ENCODE results near the gene RAB34. TPM values are rescaled to one million over a fixed set of nuclear protein-coding genes. Genes with fewer than 3 reads are reported as not detected.

RAB34 gene
- total RNA-seq, 1 experiment from 2014 or later: 189 TPM

DNA sequence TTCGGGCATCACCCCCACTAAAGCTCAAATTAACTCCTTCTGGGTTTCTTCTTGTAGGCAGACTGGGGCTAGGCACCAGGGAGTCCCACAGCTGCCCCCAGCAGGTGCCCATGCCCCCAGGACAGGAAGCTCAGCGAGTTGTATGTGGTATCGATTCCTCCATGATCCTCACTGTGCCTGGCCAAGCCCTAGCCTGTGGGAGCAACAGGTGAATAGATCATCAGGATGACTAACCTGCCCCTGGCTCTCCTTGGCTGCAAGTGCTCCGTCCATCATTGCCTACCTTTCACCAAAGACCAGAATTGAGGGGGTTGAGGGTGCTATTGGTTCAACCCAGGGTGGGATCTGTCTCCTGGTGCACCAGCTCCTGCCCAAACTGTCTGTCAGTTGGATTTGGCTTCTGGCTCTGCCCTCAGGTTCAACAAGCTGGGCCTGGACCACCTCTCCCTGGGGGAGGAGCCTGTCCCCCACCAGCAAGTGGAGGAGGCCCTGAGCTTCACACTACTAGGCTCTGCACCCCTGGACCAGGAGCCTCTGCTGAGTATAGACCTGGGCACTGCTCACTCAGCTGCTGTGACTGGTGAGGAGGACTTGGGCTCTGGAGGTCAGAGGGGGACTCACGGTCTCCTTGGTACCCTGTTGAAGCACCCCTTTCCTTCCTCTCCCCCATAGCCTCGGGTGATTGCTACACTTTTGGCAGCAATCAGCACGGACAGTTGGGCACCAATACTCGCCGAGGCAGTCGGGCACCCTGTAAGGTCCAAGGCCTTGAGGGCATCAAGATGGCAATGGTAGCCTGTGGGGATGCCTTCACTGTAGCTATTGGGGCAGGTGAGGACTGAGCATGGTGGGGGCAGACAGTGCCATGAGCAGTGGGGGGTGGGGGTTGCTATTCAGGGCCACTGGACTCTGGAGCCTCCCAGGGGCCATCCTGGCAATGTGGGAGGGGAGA lies 23.0 kb upstream of the RAB34 start:
- Histone ChIP-seq H4K20me1 (ENCODE audit: control insufficient read depth, insufficient read depth, insufficient read length) (no peaks in the 10 kb centered on the region), H3K4ac (ENCODE audit: low read depth, low read length) (no peak overlapping the region), H3K18ac (ENCODE audit: insufficient read length, low read depth, low read length) (no peak overlapping the region), H3K23ac (ENCODE audit: insufficient read length, low read depth, low read length) (no peak overlapping the region), H2BK15ac (ENCODE audit: low read depth, low read length) (no peak overlapping the region), H3K79me1 (ENCODE audit: insufficient read depth, low read depth, low read length, poor library complexity, severe bottlenecking) (no peaks in the 10 kb centered on the region), H3T11ph (ENCODE audit: low read length) (no peak overlapping the region), H3K56ac (ENCODE audit: insufficient read length, low read depth, low read length) (no peak overlapping the region), H3K79me2 (ENCODE audit: insufficient read depth, low read length) (peaks cover 10% of the 10 kb centered on the region; the same call in 1 of the 2 replicates), H3K23me2 (ENCODE audit: insufficient read length, low read depth, low read length, poor library complexity, severe bottlenecking) (peaks cover 15% of the 10 kb centered on the region), H2BK5ac (ENCODE audit: insufficient read length, low read length) (no peak overlapping the region), H3K9me3 (ENCODE audit: control insufficient read depth, low read depth, low read length) (no peaks in the 10 kb centered on the region), H3K4me2 (ENCODE audit: insufficient read depth, insufficient read length, low read length) (no peak overlapping the region), H3K27ac (ENCODE audit: insufficient read length, low read depth, low read length) (no peak overlapping the region), H4K8ac (replicated peaks; ENCODE audit: insufficient read length, low read depth, low read length) (no peak overlapping the region), H3K9ac (ENCODE audit: extremely low read depth, insufficient read length, low read length) (no peak overlapping the region), H3K27me3 (ENCODE audit: insufficient read depth, low read length) (no peaks in the 10 kb centered on the region), H2BK12ac (ENCODE audit: insufficient read length, low read depth, low read length) (no peak overlapping the region), H4K5ac (ENCODE audit: insufficient read length, low read depth, low read length) (no peak overlapping the region), H3K4me1 (ENCODE audit: insufficient read depth, low read length) (no peaks in the 10 kb centered on the region), H3K14ac (ENCODE audit: insufficient read depth, low read length) (no peak overlapping the region), H2BK120ac (ENCODE audit: low read depth, low read length, poor library complexity, severe bottlenecking) (no peak overlapping the region), H4K91ac (ENCODE audit: insufficient read length, low read depth, low read length) (no peak overlapping the region), H2AFZ (ENCODE audit: low read length) (no peak overlapping the region), H2AK5ac (ENCODE audit: insufficient read length, low read length) (no peak overlapping the region), H2BK20ac (ENCODE audit: low read depth, low read length, poor library complexity, severe bottlenecking) (no peak overlapping the region)
- Mint-ChIP-seq H3K36me3 (ENCODE audit: insufficient read depth in 1 of 3, low read depth in 3 of 3) (peaks cover 13 to 46% (median 28%) of the 10 kb centered on the region in 3 experiments; a peak in 6 of 7 replicates), H3K27me3 (ENCODE audit: low read depth) (no peaks in the 10 kb centered on the region), H3K27ac (peak overlapping the region in 1 of 3 experiments; percentile 68; a peak in 1 of 7 replicates), H3K4me1 (peaks cover 3 to 6% of the 10 kb centered on the region in 2 experiments; a peak in 3 of 4 replicates), H3K4me3 (no peak overlapping the region; a peak in 1 of 5 replicates), H3K9me3 (no peaks in the 10 kb centered on the region)
- no peak for DNase-seq
- TF ChIP-seq, protein P1, sequence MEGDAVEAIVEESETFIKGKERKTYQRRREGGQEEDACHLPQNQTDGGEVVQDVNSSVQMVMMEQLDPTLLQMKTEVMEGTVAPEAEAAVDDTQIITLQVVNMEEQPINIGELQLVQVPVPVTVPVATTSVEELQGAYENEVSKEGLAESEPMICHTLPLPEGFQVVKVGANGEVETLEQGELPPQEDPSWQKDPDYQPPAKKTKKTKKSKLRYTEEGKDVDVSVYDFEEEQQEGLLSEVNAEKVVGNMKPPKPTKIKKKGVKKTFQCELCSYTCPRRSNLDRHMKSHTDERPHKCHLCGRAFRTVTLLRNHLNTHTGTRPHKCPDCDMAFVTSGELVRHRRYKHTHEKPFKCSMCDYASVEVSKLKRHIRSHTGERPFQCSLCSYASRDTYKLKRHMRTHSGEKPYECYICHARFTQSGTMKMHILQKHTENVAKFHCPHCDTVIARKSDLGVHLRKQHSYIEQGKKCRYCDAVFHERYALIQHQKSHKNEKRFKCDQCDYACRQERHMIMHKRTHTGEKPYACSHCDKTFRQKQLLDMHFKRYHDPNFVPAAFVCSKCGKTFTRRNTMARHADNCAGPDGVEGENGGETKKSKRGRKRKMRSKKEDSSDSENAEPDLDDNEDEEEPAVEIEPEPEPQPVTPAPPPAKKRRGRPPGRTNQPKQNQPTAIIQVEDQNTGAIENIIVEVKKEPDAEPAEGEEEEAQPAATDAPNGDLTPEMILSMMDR (conservative IDR thresholded peaks at IDR 0.05): no peak
- WGBS (ENCODE audit: extremely low coverage, insufficient read length, low lambda C conversion rate): no CpG with 5 or more reads among the region's 10 CpGs

All from H9 (cell line).